ENCODE measurements around the gene EIF4E2.

Gene EIF4E2

DNA sequence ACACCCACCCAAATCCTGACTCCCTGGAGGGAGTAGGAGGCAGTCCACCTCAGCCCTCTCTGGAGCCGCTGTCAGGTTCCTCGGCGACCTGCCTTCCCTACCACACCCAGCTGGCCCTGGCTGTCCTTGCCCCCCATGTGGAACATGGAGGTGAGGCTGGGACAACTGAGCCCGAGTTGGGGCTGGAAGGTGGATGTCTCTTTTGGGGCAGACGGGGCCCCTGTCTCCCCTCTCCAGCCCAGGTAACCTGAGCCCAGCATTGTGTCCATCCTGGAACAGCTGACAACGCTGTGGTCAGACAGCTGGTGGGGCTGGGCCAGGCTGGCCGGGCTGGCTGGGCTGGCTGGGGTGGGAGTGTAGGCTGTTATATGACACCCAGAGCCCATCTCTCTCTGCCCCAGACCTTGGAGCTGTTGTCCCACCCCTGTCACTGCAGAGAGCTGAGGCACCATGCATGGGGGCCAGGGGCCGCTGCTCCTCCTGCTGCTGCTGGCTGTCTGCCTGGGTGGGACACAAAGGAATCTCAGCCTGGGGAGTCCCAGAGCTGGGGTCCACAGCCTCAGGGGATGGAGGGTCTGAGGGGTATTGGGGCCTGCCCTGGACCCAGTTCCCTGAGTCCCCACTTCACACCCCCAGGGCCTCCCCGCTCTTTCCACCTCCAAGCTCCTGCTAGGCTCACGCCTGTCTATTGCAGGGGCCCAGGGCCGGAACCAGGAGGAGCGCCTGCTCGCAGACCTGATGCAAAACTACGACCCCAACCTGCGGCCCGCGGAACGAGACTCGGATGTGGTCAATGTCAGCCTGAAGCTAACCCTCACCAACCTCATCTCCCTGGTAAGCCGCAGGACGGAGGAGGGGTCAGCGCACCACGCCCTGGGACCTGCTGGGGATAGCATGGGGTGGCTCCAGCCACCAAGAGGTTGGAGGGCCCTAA is 10.9 kb upstream of the EIF4E2 start, which contains the start of gene CHRNG:
CHRNG (plus strand) TSS at position 395 of the 934 bp plus-strand sequence; CDS start at position 451, 56 bp downstream.
- no peak for DNase-seq

DNA sequence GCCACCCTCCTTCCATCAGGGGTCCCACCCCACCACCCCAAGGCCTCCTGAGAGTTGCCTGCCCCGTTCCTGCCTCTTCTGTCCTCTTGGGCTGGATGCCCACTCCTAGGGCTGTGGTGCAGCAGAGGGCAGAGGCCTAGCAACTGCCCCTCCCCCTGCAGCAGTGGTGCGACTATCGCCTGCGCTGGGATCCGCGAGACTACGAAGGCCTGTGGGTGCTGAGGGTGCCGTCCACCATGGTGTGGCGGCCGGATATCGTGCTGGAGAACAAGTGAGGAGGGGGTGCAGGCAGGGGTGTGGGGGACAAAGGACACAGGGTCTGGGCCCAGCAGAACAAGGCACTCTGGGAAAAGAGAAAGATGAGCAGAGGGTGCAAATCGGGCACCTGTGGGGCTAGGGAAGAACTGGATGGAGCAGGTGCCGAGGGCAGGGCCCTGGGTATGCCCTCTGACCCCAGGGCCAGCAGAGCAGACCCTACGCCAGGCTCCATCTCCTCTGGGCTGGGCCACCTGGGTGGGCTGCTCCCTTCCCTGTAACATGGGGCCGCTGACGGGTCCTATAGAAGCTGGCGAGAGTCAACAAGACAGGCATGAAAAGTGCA is 9.9 kb upstream of the EIF4E2 start:
- DNase-seq: no peak

GRCh38 chr2:232541195-232541960 is 9.1 kb upstream of the EIF4E2 start:
- DNase-seq: no peak

GRCh38 chr2:232541961-232542714 is 8.4 kb upstream of the EIF4E2 start:
- no peak for DNase-seq

DNA sequence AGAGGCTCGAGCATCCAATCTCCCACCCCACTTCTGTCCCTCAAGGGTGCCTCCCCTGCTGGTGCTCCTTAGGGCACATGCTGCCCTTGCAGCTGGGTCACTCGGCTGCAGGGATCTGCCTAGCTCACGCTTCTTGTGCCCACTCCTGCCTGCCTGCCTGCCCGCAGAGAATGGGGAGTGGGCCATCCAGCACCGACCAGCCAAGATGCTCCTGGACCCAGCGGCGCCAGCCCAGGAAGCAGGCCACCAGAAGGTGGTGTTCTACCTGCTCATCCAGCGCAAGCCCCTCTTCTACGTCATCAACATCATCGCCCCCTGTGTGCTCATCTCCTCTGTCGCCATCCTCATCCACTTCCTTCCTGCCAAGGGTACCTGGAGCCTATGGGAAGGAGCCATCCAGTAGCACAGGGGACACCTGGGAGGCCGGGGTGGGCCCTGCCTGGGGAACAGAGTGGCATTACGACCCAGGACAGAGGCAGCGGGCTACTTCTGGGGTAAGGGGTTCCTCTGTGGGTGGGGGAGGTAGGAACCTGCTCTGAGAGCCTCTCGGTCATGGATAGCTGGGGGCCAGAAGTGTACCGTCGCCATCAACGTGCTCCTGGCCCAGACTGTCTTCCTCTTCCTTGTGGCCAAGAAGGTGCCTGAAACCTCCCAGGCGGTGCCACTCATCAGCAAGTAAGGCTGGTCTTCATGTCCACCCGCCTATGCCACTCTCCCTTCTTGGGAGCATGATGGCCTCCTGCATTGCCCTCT is 7.6 kb upstream of the EIF4E2 start:
- DNase-seq: no peak

DNA sequence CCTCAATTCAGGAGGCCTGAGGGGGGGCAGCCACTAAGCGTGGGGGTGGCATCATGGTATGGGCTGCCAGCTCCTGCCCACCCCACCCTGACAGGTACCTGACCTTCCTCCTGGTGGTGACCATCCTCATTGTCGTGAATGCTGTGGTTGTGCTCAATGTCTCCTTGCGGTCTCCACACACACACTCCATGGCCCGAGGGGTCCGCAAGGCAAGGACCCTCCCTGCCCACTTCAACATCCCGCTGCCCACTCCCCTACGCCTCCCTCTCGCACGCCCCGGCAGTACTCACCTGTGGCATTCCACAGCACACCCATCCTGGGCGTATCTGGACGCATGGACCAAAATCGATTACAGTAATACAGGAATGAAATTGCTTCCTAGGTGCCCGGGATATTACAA is 7.0 kb upstream of the EIF4E2 start:
- DNase-seq: no peak

DNA sequence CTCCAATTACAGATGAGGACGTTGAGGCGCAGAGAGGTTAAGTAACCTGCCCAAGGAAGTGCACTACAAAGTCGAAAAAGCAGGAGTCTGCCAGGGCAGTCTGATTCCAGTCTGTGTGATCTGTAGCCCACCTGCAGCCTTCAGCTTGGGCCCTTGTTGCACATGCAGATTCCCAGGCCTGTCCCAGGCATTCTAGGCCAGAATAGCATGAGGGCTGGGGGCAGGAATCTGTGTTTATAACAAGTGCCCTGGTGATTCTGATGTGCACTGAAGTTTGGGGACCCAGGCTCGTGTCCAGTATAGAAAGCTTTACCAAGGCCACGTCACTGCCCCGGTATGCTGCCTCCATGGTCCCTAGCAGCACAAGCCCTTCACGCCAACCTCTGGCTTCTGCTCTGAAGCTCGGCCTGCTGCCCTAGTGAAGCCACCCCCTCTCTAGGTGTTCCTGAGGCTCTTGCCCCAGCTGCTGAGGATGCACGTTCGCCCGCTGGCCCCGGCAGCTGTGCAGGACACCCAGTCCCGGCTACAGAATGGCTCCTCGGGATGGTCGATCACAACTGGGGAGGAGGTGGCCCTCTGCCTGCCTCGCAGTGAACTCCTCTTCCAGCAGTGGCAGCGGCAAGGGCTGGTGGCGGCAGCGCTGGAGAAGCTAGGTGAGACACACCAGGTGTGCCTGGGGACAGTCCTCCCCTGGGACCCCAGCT is 6.4 kb upstream of the EIF4E2 start:
- DNase-seq: no peak

- DNase-seq: no peak
Observed at GRCh38 chr2:232544674-232545073, 5.8 kb upstream of the EIF4E2 start.

- no peak for DNase-seq
Observed at GRCh38 chr2:232545511-232546375, 4.7 kb upstream of the EIF4E2 start.

DNA sequence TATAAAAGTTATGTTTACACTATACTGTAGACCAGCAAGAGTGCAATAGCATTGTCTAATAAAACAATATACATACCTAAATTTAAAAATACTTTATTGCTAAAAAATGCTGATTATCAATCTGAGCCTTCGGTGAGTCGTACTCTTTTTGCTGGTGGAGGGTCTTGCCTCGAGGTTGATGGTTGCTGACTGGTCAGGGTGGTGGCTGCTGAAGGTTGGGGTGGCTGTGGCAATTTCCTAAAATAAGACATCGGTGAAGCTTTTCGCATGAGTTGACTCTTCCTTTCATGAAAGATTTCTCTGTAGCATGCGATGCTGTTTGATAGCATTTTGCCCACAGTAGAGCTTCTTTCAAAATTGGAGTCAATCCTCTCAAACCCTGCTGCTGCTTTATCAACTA is 2.5 kb upstream of the EIF4E2 start:
- no peak for DNase-seq

- no peak for DNase-seq
Observed at GRCh38 chr2:232549655-232550353, 685 bp upstream of the EIF4E2 start.

GRCh38 chr2:232551250-232551638 is 755 bp downstream of the EIF4E2 start:
- no peak for DNase-seq

GRCh38 chr2:232551776-232552175 is 1.3 kb downstream of the EIF4E2 start:
- no peak for DNase-seq

- DNase-seq: no peak
Observed at GRCh38 chr2:232556426-232556825, 5.9 kb downstream of the EIF4E2 start.

DNA sequence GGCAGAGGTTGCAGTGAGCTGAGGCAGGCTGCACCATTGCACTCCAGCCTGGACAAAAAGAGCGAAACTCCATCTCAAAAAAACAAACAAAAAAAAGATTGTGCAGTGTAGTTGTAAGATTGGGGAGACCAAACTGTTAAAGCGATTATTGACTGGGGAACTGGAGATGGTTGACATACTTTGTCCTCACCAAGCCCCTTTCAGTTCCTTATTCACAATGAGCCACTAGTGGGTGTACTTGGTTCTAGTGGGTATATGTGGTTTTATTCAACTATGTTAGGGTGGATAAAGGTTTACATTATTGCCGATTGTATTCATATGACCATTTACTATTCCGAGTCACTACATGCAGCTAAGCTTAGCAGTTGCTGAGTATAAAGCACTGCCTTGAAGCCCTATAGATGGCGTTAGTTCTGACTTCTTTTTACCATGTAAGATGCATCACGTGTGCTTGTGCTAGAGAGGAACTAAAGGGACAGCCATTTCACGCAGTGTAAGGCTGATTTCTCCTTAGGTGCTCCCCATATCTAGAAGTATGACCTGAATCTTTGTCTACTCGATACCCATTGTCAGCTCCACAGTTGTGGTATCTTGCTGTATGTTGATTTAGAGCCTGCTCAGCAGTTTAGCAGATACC is 12.1 kb downstream of the EIF4E2 start:
- no peak for DNase-seq

GRCh38 chr2:232563580-232563979 is 13.1 kb downstream of the EIF4E2 start:
- no peak for DNase-seq

GRCh38 chr2:232567721-232568120 is 17.2 kb downstream of the EIF4E2 start:
- DNase-seq: no peak

GRCh38 chr2:232568161-232568560 is 17.7 kb downstream of the EIF4E2 start:
- DNase-seq: no peak

GRCh38 chr2:232569541-232569940 is 19.1 kb downstream of the EIF4E2 start:
- no peak for DNase-seq

All from NCI-H1436 (cell line).